Measurements from ENCODE around the gene KSR2. TPM values are rescaled to one million over a fixed set of nuclear protein-coding genes. Genes with fewer than 3 reads are reported as not detected.

Gene KSR2
- total and polyA plus RNA-seq, 2 of the 13 experiments (the other 11 are each of a cell fraction or from before 2014, with no cell fraction given): 0.02 TPM; not detected in 1

- TF ChIP-seq CBX2 (IDR thresholded peaks at IDR 0.05; ENCODE audit: low read depth, low read length): no peak
- TF ChIP-seq CBX2 (CRISPR knock-in tag; IDR thresholded peaks at IDR 0.05; ENCODE audit: low read depth): no peak
- no peak for TF ChIP-seq RBM22 (optimal IDR thresholded peaks at IDR 0.05; ENCODE audit: low read length)
- TF ChIP-seq ZBTB33 (CRISPR knock-in tag; IDR thresholded peaks at IDR 0.05): no peak
- no peak for TF ChIP-seq ZNF33B (CRISPR knock-in tag; IDR thresholded peaks at IDR 0.05)
These were observed 121.4 kb downstream of the KSR2 start (continued) for GRCh38 chr12:117847371-117847770.

GRCh38 chr12:117845271-117845904, 123.4 kb downstream of the KSR2 start:
- ChIA-PET CTCF (ENCODE audit: low intra/inter-chr PET ratio, low total read pairs) (no interaction called here), POLR2A (no interaction called here)
- H3K4me3 ChIP-seq (replicated peaks in 1 of 3; ENCODE audit: insufficient read depth in 1 of 3, low read depth in 2 of 3, low read length in 3 of 3): no peak overlapping the region
- H3K4me2 ChIP-seq (ENCODE audit: low read depth, low read length): no peak overlapping the region
- peaks cover 8% of the 10 kb centered on the region for H3K9me3 ChIP-seq (ENCODE audit: low read length)
- no peak for FAIRE-seq
- H2AFZ ChIP-seq (ENCODE audit: low read length): no peak overlapping the region
- no TSS peak for BruUV-seq (replicated peaks)
- H3K4me1 ChIP-seq (ENCODE audit: insufficient read depth, low read length): no peaks in the 10 kb centered on the region
- H3K27me3 ChIP-seq (ENCODE audit: control insufficient read depth in 1 of 2, insufficient read depth in 2 of 2, low read length in 2 of 2): peaks cover 0 to 2% of the 10 kb centered on the region in 2 experiments; a peak in 2 of 5 replicates
- intact Hi-C loops (cut with micrococcal nuclease; ENCODE audit: unreplicated experiment): no loop called here
- no peak for ATAC-seq
- in situ Hi-C loops (cut with HindIII; ENCODE audit: extremely low pct_ligation_motif_present, low pct_unique_long_range_greater_than_20kb): loop anchor here (10.0 kb wide), 1 partner anchor 611 kb away; no protein-coding TSS in a partner anchor
- H3K36me3 ChIP-seq (replicated peaks in 1 of 2; ENCODE audit: control insufficient read depth in 1 of 2, insufficient read depth in 2 of 2, low read length in 2 of 2): no peaks in the 10 kb centered on the region
- TF ChIP-seq FUBP1 (CRISPR knock-in tag; IDR thresholded peaks at IDR 0.05; ENCODE audit: borderline replicate concordance): no peak
- no peak for TF ChIP-seq REST (IDR thresholded peaks at IDR 0.05; ENCODE audit: borderline replicate concordance in 1 of 2, low read depth in 1 of 2, low read length in 2 of 2)
- no peak for TF ChIP-seq SRY (CRISPR knock-in tag; IDR thresholded peaks at IDR 0.05)
- TF ChIP-seq ADNP (CRISPR knock-in tag; IDR thresholded peaks at IDR 0.05): no peak
- TF ChIP-seq RFX3 (CRISPR knock-in tag; IDR thresholded peaks at IDR 0.05): no peak
- DNase-seq (ENCODE audit: low spot score): no peak
- H4K20me1 ChIP-seq (ENCODE audit: insufficient read depth, low read length): no peaks in the 10 kb centered on the region
- no peaks in the 10 kb centered on the region for H3K79me2 ChIP-seq (ENCODE audit: insufficient read depth, low read length)
- WGBS (ENCODE audit: low lambda C conversion rate): 19% methylated on average over 7 of the region's 7 CpGs
- H3K9ac ChIP-seq (ENCODE audit: insufficient read depth, low read depth, low read length): no peak overlapping the region
- no peak overlapping the region for H3K27ac ChIP-seq (ENCODE audit: extremely low read length, insufficient read depth, low read length)

All from HepG2 (cell line).